MM.1S (cell line): ENCODE results near the gene CPLX1.

Source experiments
- DNase-seq: peaks from one replicate; pipeline ENCODE4 v3.0.0-alpha.2; 2015
- H2AFZ ChIP-seq: fragments of 300-600 bp; sonication (generic); 2 replicates; pipeline ENCODE4 v1.6.0; 2016; ENCODE audit warnings: antibody characterized with exemption, low read length
- H3F3A ChIP-seq: fragments of 300-600 bp; sonication (generic); 2 replicates; pipeline ENCODE4 v1.6.1; 2016; ENCODE audit warnings: mild to moderate bottlenecking, antibody characterized with exemption, low read length, moderate library complexity, mixed read lengths; ENCODE audit not compliant: insufficient read depth
- H3K27ac ChIP-seq: fragments of 300-600 bp; sonication (generic); 2 replicates; pipeline ENCODE4 v1.5.1; 2016; ENCODE audit warnings: mild to moderate bottlenecking, low read length
- H3K27me3 ChIP-seq: fragments of 300-600 bp; sonication (generic); replicated peaks from 2 replicates; pipeline ENCODE4 v1.6.0; 2016; ENCODE audit warnings: low read length; ENCODE audit not compliant: insufficient read depth
- H3K36me3 ChIP-seq: fragments of 300-600 bp; sonication (generic); replicated peaks from 2 replicates; pipeline ENCODE4 v1.6.1; 2016; ENCODE audit warnings: mild to moderate bottlenecking, low read length, mixed read lengths; ENCODE audit not compliant: insufficient read depth
- H3K4me1 ChIP-seq: fragments of 300-600 bp; sonication (generic); 2 replicates; pipeline ENCODE4 v1.6.1; 2016; ENCODE audit warnings: low read length, mixed read lengths
- H3K4me2 ChIP-seq: fragments of 300-600 bp; sonication (generic); 2 replicates; pipeline ENCODE4 v1.6.0; 2016; ENCODE audit warnings: low read depth, low read length
- H3K4me3 ChIP-seq: fragments of 300-600 bp; sonication (generic); 2 replicates; pipeline ENCODE4 v1.5.1; 2016; ENCODE audit warnings: low read length, mixed read lengths
- H3K79me2 ChIP-seq: fragments of 300-600 bp; sonication (generic); 2 replicates; pipeline ENCODE4 v1.6.1; 2016; ENCODE audit warnings: mixed run types, low read length, mixed read lengths
- H3K9ac ChIP-seq: fragments of 300-600 bp; sonication (generic); 2 replicates; pipeline ENCODE4 v1.6.1; 2016; ENCODE audit warnings: low read length, mixed read lengths
- H3K9me2 ChIP-seq: fragments of 300-600 bp; sonication (generic); replicated peaks from 2 replicates; pipeline ENCODE4 v1.6.1; 2016; ENCODE audit warnings: mild to moderate bottlenecking, low read length, mixed read lengths; ENCODE audit not compliant: insufficient read depth
- H3K9me3 ChIP-seq: fragments of 300-600 bp; sonication (generic); replicated peaks from 2 replicates; pipeline ENCODE4 v1.6.1; 2016; ENCODE audit warnings: mild to moderate bottlenecking, low read length, mixed read lengths; ENCODE audit not compliant: insufficient read depth
- H4K20me1 ChIP-seq: fragments of 300-600 bp; sonication (generic); 2 replicates; pipeline ENCODE4 v1.6.1; 2016; ENCODE audit warnings: mild to moderate bottlenecking, low read length, moderate library complexity, mixed read lengths; ENCODE audit not compliant: insufficient read depth
- CTCF ChIP-seq: fragments of 300-600 bp; sonication (generic); IDR thresholded peaks from 2 replicates; pipeline ENCODE4 v1.5.1; 2016; ENCODE audit warnings: antibody characterized with exemption, low read length, mixed read lengths
- EZH2 ChIP-seq: fragments of 300-600 bp; sonication (generic); optimal IDR thresholded peaks from 2 replicates; pipeline ENCODE3; 2017; ENCODE audit warnings: low read depth, mild to moderate bottlenecking, antibody characterized with exemption, low read length, mixed read lengths
- EZH2phosphoT487 ChIP-seq: fragments of 300-600 bp; sonication (generic); IDR thresholded peaks from 2 replicates; pipeline ENCODE4 v1.6.1; 2018; ENCODE audit warnings: antibody characterized with exemption, low read length

Gene CPLX1

DNA sequence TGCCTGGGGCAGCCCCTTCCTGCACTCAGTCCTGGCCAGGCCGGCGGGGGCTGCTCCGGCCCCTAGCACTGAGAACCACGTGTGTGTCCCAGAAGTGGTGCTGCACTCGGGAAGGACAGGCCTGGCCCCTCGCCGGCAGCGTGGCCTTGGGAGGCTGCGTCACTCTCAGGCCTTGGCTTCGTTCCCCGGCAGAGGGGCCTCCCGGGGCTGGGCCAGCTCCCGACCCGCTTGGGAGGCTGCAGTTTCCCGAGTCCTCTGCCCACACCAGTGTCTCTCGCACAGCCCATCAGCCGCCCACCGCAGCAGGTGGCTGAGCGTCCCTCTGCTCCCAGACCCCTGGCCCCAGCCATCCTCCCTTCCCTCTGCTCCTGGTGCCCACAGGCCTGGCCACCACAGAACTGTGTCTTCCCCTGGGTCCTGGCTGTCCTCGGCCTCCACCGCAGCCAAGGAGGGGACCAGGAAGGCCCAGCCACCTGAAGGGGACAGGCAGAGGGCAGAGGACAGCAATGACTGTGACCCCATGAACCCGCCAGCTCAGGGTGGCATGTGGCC, 10.9 kb upstream of the CPLX1 start:
- TF ChIP-seq CTCF = no peak
- TF ChIP-seq EZH2 = no peak
- no peak for TF ChIP-seq EZH2phosphoT487

GRCh38 chr4:836003-836511, 10.1 kb upstream of the CPLX1 start:
- H3K79me2 ChIP-seq = no peaks in the 10 kb centered on the region
- no peaks in the 10 kb centered on the region for H3F3A ChIP-seq
- H3K9me2 ChIP-seq = no peaks in the 10 kb centered on the region
- no peak overlapping the region for H3K4me2 ChIP-seq
- H3K4me3 ChIP-seq = no peak overlapping the region
- no peak overlapping the region for H2AFZ ChIP-seq
- H3K4me1 ChIP-seq = no peaks in the 10 kb centered on the region
- H4K20me1 ChIP-seq = no peaks in the 10 kb centered on the region
- no peak for TF ChIP-seq EZH2phosphoT487
- no peak for TF ChIP-seq CTCF
- no peaks in the 10 kb centered on the region for H3K27me3 ChIP-seq
- no peak overlapping the region for H3K9ac ChIP-seq
- no peak for DNase-seq
- H3K36me3 ChIP-seq = no peaks in the 10 kb centered on the region
- H3K9me3 ChIP-seq = no peaks in the 10 kb centered on the region
- no peak overlapping the region for H3K27ac ChIP-seq

More for the DNA sequence above, 10.9 kb upstream of the CPLX1 start:
- Histone ChIP-seq H3K9ac (no peak overlapping the region), H3K9me3 (no peaks in the 10 kb centered on the region), H3K9me2 (no peaks in the 10 kb centered on the region), H3K27me3 (no peaks in the 10 kb centered on the region), H3K36me3 (no peaks in the 10 kb centered on the region), H3K4me1 (no peaks in the 10 kb centered on the region), H3F3A (no peaks in the 10 kb centered on the region), H3K4me3 (no peak overlapping the region), H2AFZ (no peak overlapping the region), H3K27ac (no peak overlapping the region), H4K20me1 (no peaks in the 10 kb centered on the region), H3K4me2 (no peak overlapping the region), H3K79me2 (no peaks in the 10 kb centered on the region)
- DNase-seq = no peak

DNA sequence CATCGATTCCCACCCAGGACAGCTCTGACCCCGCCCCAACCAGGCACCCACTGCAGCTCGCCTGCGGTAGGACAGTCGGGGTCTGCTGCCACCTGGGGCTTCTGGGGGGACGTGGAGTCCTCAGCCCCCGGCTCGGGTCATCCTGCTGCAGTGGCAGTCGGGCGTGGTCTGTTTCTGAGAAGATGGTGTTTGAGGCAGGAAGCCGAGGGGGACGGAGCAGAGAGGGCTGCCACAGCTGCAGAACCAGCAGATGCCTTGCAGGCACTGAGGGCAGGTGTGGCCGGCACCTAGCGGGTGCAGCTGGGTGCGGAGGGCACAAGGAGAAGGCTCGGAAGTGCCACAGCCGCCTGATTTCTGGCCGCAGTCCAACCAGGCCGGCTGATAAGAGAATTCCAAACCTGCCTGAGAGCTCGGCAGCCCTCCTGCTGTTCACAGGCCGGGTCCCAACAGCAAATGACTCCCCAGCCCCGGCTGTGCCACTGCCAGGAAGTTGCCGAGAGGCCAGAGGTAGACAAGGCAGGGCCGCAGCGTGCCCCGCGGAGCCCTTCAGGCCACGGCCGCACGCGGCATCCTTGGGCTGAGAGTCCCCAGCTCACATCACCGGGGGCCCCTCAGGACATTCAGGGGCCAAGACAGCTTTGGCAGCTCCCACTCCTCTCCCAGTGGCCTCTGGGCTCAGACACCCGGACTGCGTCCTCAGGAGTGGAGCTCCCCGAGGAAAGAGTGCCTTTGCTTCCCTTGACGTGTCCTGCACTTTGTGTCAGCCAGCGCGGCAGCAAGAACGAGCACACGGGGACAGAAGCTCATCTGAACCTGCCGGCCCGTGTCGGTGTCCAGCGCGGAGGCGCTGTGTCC, 9.4 kb upstream of the CPLX1 start:
- no peak for DNase-seq
- Histone ChIP-seq H3K4me2 (no peak overlapping the region), H3K27me3 (no peaks in the 10 kb centered on the region), H3K4me3 (no peak overlapping the region), H4K20me1 (no peaks in the 10 kb centered on the region), H3K4me1 (no peaks in the 10 kb centered on the region), H3F3A (no peaks in the 10 kb centered on the region), H3K9me3 (no peaks in the 10 kb centered on the region), H3K9ac (no peak overlapping the region), H3K79me2 (no peaks in the 10 kb centered on the region), H3K27ac (no peak overlapping the region), H3K36me3 (no peaks in the 10 kb centered on the region), H2AFZ (no peak overlapping the region), H3K9me2 (no peaks in the 10 kb centered on the region)
- no peak for TF ChIP-seq EZH2
- no peak for TF ChIP-seq CTCF
- TF ChIP-seq EZH2phosphoT487 = no peak
